Activated naive CD4-positive, alpha-beta T cell treated with Interleukin-2 at 50 U/mL for 16 hours (primary cell): Measurements from ENCODE around the gene SSX7.
"Not testable (repeated sequence)": the region's sequence is repeated elsewhere in the genome, so short reads cannot be mapped to it uniquely, and the experiment has no call there.

Experiments used
- DNase-seq: peaks from one replicate; pipeline ENCODE4 v3.0.0-alpha.2; 2020

SSX7 gene

GRCh38 chrX:52654800-52655199 is at the start of gene SSX7:
Gene SSX7 (minus strand): TSS chrX:52654900. CDS start chrX:52653472, 1,428 bp downstream.
- DNase-seq, result not testable (repeated sequence)

GRCh38 chrX:52692034-52692433 is 37.3 kb upstream of the SSX7 start:
- not testable (repeated sequence) for DNase-seq

GRCh38 chrX:52662218-52662617 is 7.5 kb upstream of the SSX7 start:
- DNase-seq, result not testable (repeated sequence)

GRCh38 chrX:52655475-52655874 is 775 bp upstream of the SSX7 start:
- not testable (repeated sequence) for DNase-seq

GRCh38 chrX:52650676-52651075 is 4.0 kb downstream of the SSX7 start:
- not testable (repeated sequence) for DNase-seq

GRCh38 chrX:52648956-52649355 is 5.7 kb downstream of the SSX7 start:
- not testable (repeated sequence) for DNase-seq

- DNase-seq, result not testable (repeated sequence)
These were observed 26.2 kb downstream of the SSX7 start for GRCh38 chrX:52628483-52628882.

- DNase-seq, result not testable (repeated sequence)
These were observed 34.0 kb downstream of the SSX7 start for GRCh38 chrX:52620661-52621060.

GRCh38 chrX:52608961-52609360 is 45.7 kb downstream of the SSX7 start:
- DNase-seq, result no peak

GRCh38 chrX:52603151-52603550 is 51.5 kb downstream of the SSX7 start:
- not testable (repeated sequence) for DNase-seq

GRCh38 chrX:52598886-52599285 is 55.8 kb downstream of the SSX7 start:
- no peak for DNase-seq

GRCh38 chrX:52594658-52595057 is 60.0 kb downstream of the SSX7 start:
- no peak for DNase-seq
